Bronchial epithelial cell (primary cell): ENCODE data around the gene INTS1. TPM values are rescaled to one million over a fixed set of nuclear protein-coding genes. Genes with fewer than 3 reads are reported as not detected.

ENCODE experiments used
- DNase-seq: peaks from one replicate; pipeline ENCODE4 v3.0.0-alpha.2; 2010; ENCODE audit warnings: low read depth
- FAIRE-seq: peaks from 2 replicates; lab custom pipeline; 2011; peaks lifted over from hg19 to GRCh38; lab: Jason Lieb, UNC
- H3K27me3 ChIP-seq: 2 replicates; pipeline ENCODE4 v1.5.1; 2011; ENCODE audit warnings: low read length; ENCODE audit not compliant: control insufficient read depth, insufficient read depth
- H3K36me3 ChIP-seq: 2 replicates; pipeline ENCODE4 v1.5.1; 2011; ENCODE audit warnings: low read length; ENCODE audit not compliant: control insufficient read depth, insufficient read depth
- H3K4me3 ChIP-seq: 2 replicates; pipeline ENCODE4 v1.5.1; 2011; ENCODE audit warnings: mild to moderate bottlenecking, low read depth, low read length, control low read depth
- total RNA-seq: library from RNA; depleted of rRNA; stranded (reverse); fragments of >200 nt; gene quantifications from 2 replicates; pipeline ENCODE4 v1.2.1, GENCODE V29; 2014
- TF ChIP-seq, protein P1 (sequence below): IDR thresholded peaks from 2 replicates; pipeline ENCODE4 v1.5.1; 2011; ENCODE audit warnings: mild to moderate bottlenecking, moderate library complexity, low read length, control low read depth, inconsistent platforms; ENCODE audit not compliant: insufficient read depth, severe bottlenecking

The INTS1 gene
- total RNA-seq, 1 donor from 2014 or later = 18.7 TPM

GRCh38 chr7:1483536-1484505 is 20.4 kb downstream of the INTS1 start:
- TF ChIP-seq, protein P1, sequence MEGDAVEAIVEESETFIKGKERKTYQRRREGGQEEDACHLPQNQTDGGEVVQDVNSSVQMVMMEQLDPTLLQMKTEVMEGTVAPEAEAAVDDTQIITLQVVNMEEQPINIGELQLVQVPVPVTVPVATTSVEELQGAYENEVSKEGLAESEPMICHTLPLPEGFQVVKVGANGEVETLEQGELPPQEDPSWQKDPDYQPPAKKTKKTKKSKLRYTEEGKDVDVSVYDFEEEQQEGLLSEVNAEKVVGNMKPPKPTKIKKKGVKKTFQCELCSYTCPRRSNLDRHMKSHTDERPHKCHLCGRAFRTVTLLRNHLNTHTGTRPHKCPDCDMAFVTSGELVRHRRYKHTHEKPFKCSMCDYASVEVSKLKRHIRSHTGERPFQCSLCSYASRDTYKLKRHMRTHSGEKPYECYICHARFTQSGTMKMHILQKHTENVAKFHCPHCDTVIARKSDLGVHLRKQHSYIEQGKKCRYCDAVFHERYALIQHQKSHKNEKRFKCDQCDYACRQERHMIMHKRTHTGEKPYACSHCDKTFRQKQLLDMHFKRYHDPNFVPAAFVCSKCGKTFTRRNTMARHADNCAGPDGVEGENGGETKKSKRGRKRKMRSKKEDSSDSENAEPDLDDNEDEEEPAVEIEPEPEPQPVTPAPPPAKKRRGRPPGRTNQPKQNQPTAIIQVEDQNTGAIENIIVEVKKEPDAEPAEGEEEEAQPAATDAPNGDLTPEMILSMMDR = no peak
- H3K27me3 ChIP-seq = no peaks in the 10 kb centered on the region
- no peak overlapping the region for H3K4me3 ChIP-seq
- H3K36me3 ChIP-seq = peaks cover 31% of the 10 kb centered on the region
- FAIRE-seq = peak; percentile 28
- no peak for DNase-seq

DNA sequence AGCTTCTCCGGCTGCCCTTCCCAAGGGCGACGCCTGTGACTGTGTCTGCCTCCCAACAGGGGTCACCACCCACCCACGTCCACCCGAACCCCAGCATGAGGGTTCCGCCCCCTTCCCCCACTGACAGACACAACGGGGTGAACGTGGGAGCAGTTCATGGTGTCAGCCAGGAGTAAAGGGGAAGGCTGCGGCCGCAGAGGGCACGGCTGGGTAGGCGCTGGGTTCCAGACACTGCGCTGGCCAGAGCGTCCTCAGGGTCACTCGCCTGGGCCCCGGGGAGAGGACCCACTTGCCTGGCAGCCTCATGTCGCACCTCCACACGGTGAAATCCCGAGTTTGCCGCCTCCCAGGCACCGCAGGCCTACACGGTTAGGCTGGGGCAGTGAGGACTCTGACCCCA is 21.1 kb downstream of the INTS1 start:
- FAIRE-seq = no peak
- peaks cover 30% of the 10 kb centered on the region for H3K36me3 ChIP-seq
- DNase-seq = no peak
- H3K4me3 ChIP-seq = no peak overlapping the region
- H3K27me3 ChIP-seq = no peaks in the 10 kb centered on the region
- TF ChIP-seq, protein P1 = no peak

DNA sequence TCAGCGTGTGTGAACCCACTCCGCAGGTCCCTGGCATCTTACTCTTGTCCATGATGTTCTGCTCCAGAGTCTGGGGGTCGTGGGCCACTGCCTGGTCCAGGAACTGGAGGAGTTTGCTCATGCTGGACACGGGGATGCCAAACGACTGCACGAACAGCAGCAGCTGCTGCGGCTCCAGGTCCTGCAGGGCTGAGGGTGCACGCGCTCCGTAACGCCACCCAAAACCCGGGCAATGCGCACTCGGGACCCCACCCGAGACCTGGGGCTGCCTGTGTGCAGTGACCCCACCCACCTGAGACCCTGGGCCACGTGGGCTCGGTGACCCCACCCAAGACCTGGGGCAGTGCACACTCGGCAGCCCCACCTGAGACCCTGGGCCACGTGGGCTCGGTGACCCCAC is 22.9 kb downstream of the INTS1 start:
- DNase-seq (no peak), FAIRE-seq (no peak)
- TF ChIP-seq, protein P1 = no peak
- Histone ChIP-seq H3K4me3 (no peak overlapping the region), H3K27me3 (no peaks in the 10 kb centered on the region), H3K36me3 (peaks cover 30% of the 10 kb centered on the region)

GRCh38 chr7:1480670-1481069 is 23.5 kb downstream of the INTS1 start:
- Histone ChIP-seq H3K4me3 (no peak overlapping the region), H3K36me3 (peaks cover 30% of the 10 kb centered on the region), H3K27me3 (no peaks in the 10 kb centered on the region)
- DNase-seq (no peak), FAIRE-seq (no peak)
- TF ChIP-seq, protein P1 = no peak

DNA sequence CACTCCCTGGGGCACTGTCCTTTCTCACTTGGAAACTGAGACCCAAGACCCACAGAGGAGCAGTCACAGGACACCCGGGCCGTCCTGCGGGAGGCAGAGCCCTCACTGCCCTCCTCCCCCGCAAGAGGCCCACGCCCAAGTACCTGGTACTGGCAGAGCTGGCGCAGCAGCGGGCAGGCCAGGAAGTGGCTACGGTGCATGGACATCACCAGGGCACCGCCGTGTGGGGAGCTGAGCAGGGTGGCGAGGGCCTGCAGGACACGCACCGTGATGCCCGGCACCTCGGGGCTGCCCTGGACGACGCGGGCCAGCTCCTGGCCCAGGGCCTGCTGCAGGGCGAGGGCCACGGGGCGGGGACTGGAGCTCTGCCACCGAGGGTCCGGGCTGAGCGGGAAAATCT is 24.9 kb downstream of the INTS1 start:
- Histone ChIP-seq H3K27me3 (no peaks in the 10 kb centered on the region), H3K36me3 (peaks cover 28% of the 10 kb centered on the region), H3K4me3 (no peak overlapping the region)
- TF ChIP-seq, protein P1 = no peak
- FAIRE-seq (no peak), DNase-seq (no peak)

GRCh38 chr7:1478480-1478879 is 25.7 kb downstream of the INTS1 start:
- DNase-seq (no peak), FAIRE-seq (no peak)
- TF ChIP-seq, protein P1 = no peak
- peaks cover 27% of the 10 kb centered on the region for H3K36me3 ChIP-seq
- H3K27me3 ChIP-seq = no peaks in the 10 kb centered on the region
- no peak overlapping the region for H3K4me3 ChIP-seq
